DND-41 (cell line): ENCODE measurements around the gene PDE6C.
A peak's percentile ranks its signal among the peaks of the same experiment; 100 is the strongest.

Experiments used
- ATAC-seq: fragments of 200-7000 bp; cut with Tn5 transposase; 3 replicates; pipeline ENCODE4 v1.9.1; 2021; ENCODE audit warnings: low read depth; ENCODE audit not compliant: insufficient read depth
- DNase-seq: peaks from one replicate; pipeline ENCODE4 v3.0.0-alpha.2; 2020
- H2AFZ ChIP-seq: 2 replicates; pipeline ENCODE4 v1.6.0; 2012; ENCODE audit warnings: low read depth, low read length
- H3K27ac ChIP-seq: 2 replicates; pipeline ENCODE4 v1.5.1; 2012; ENCODE audit warnings: low read length, inconsistent platforms
- H3K27me3 ChIP-seq: fragments of 200-600 bp; sonication (generic); 2 replicates; pipeline ENCODE4 v1.6.0; 2012; ENCODE audit warnings: low read length, mild to moderate bottlenecking, inconsistent platforms; ENCODE audit not compliant: insufficient read depth, poor library complexity
- H3K36me3 ChIP-seq: 2 replicates; pipeline ENCODE4 v1.5.1; 2012; ENCODE audit warnings: low read length, inconsistent platforms; ENCODE audit not compliant: insufficient read depth
- H3K4me1 ChIP-seq: 2 replicates; pipeline ENCODE4 v1.5.1; 2012; ENCODE audit warnings: mild to moderate bottlenecking, low read length; ENCODE audit not compliant: insufficient read depth
- H3K4me2 ChIP-seq: 2 replicates; pipeline ENCODE4 v1.6.0; 2012; ENCODE audit warnings: mild to moderate bottlenecking, moderate library complexity, low read length, inconsistent platforms; ENCODE audit not compliant: insufficient read depth
- H3K4me3 ChIP-seq, 2 experiments: fragments of 200-600 bp in 1 of 2; shearing (Covaris generic) in 1 of 2; 2 replicates each; pipeline ENCODE4 v1.5.1; 2012 to 2016; ENCODE audit warnings: inconsistent platforms in 2 of 2, low read length in 2 of 2, mild to moderate bottlenecking in 2 of 2, low read depth in 1 of 2, moderate library complexity in 1 of 2
- H3K79me2 ChIP-seq: 2 replicates; pipeline ENCODE4 v1.6.0; 2012; ENCODE audit warnings: low read length, inconsistent platforms; ENCODE audit not compliant: insufficient read depth
- H3K9ac ChIP-seq: 2 replicates; pipeline ENCODE4 v1.6.0; 2012; ENCODE audit warnings: low read depth, mild to moderate bottlenecking, inconsistent platforms, low read length, moderate library complexity
- H3K9me3 ChIP-seq: 2 replicates; pipeline ENCODE4 v1.5.1; 2012; ENCODE audit warnings: low read length, moderate library complexity, mild to moderate bottlenecking, inconsistent platforms; ENCODE audit not compliant: insufficient read depth, severe bottlenecking
- H4K20me1 ChIP-seq: 2 replicates; pipeline ENCODE4 v1.6.0; 2012; ENCODE audit warnings: low read length; ENCODE audit not compliant: insufficient read depth
- CTCF ChIP-seq: IDR thresholded peaks from 2 replicates; pipeline ENCODE4 v1.5.1; 2012; ENCODE audit warnings: borderline replicate concordance, low read length, moderate library complexity, mild to moderate bottlenecking; ENCODE audit not compliant: poor library complexity, severe bottlenecking; ENCODE audit errors: extremely low read depth
- EZH2 ChIP-seq: IDR thresholded peaks from 3 replicates; pipeline ENCODE4 v1.6.1; 2012; ENCODE audit warnings: borderline replicate concordance, low read depth, mild to moderate bottlenecking, moderate library complexity, low read length, inconsistent platforms; ENCODE audit not compliant: severe bottlenecking

The PDE6C gene

GRCh38 chr10:93703841-93704240 lies 91.5 kb downstream of the PDE6C start:
- Histone ChIP-seq H3K4me3 (no peak overlapping the region), H3K27ac (no peak overlapping the region), H3K36me3 (peaks cover 8% of the 10 kb centered on the region; the same call in 1 of the 2 replicates), H3K4me2 (peak overlapping the region; percentile 91), H3K79me2 (peaks cover 8% of the 10 kb centered on the region), H3K9me3 (no peaks in the 10 kb centered on the region), H3K27me3 (no peaks in the 10 kb centered on the region), H3K9ac (no peak overlapping the region), H2AFZ (peak overlapping the region; percentile 85), H4K20me1 (no peaks in the 10 kb centered on the region), H3K4me1 (peaks cover 35% of the 10 kb centered on the region)
- no peak for TF ChIP-seq CTCF
- no peak for TF ChIP-seq EZH2
- DNase-seq, result no peak
- no peak for ATAC-seq

- Histone ChIP-seq H3K27me3 (no peaks in the 10 kb centered on the region), H3K9ac (no peak overlapping the region), H3K4me2 (no peak overlapping the region), H3K4me1 (peaks cover 33% of the 10 kb centered on the region), H3K27ac (no peak overlapping the region), H3K36me3 (peaks cover 2% of the 10 kb centered on the region; the same call in 1 of the 2 replicates), H2AFZ (no peak overlapping the region), H3K9me3 (no peaks in the 10 kb centered on the region), H3K4me3 (no peak overlapping the region), H3K79me2 (peaks cover 8% of the 10 kb centered on the region), H4K20me1 (no peaks in the 10 kb centered on the region)
- DNase-seq, result no peak
- ATAC-seq, result no peak
- TF ChIP-seq CTCF (no peak), EZH2 (no peak)
Observed at GRCh38 chr10:93704451-93704850, 92.1 kb downstream of the PDE6C start.

GRCh38 chr10:93707623-93708022 lies 95.3 kb downstream of the PDE6C start:
- Histone ChIP-seq H3K9me3 (no peaks in the 10 kb centered on the region), H3K36me3 (no peaks in the 10 kb centered on the region), H3K27me3 (no peaks in the 10 kb centered on the region), H3K79me2 (no peaks in the 10 kb centered on the region), H3K27ac (no peak overlapping the region), H3K4me3 (no peak overlapping the region), H4K20me1 (no peaks in the 10 kb centered on the region), H3K9ac (no peak overlapping the region), H3K4me1 (peaks cover 13% of the 10 kb centered on the region), H2AFZ (no peak overlapping the region), H3K4me2 (no peak overlapping the region)
- no peak for ATAC-seq
- TF ChIP-seq CTCF (no peak), EZH2 (no peak)
- no peak for DNase-seq
